Activated T-helper 1 cell treated with anti-CD3 and anti-CD28 coated beads, Interleukin-12 subunit alpha, Interleukin-12 subunit beta, Interleukin-2, Interleukin-4 antibody, amounts not matched to agents 30 ng/mL and 10 ng/mL and 1 ng/mL, durations not matched to agents 14 hours and 24 hours and 36 hours (primary cell): ENCODE data around the gene RPIA. TPM values are rescaled to one million over a fixed set of nuclear protein-coding genes. Genes with fewer than 3 reads are reported as not detected.

Source experiments
- DNase-seq: peaks from one replicate; pipeline ENCODE4 v3.0.0; 2021; ENCODE audit warnings: low spot score
- H3K27ac Mint-ChIP-seq: one replicate; pipeline ENCODE4 v1.8.0; 2021; ENCODE audit warnings: mild to moderate bottlenecking, mixed read lengths
- H3K27me3 Mint-ChIP-seq: one replicate; pipeline ENCODE4 v1.8.0; 2022; ENCODE audit warnings: mild to moderate bottlenecking, moderate library complexity, mixed read lengths; ENCODE audit not compliant: insufficient read depth
- H3K36me3 Mint-ChIP-seq: one replicate; pipeline ENCODE4 v1.8.0; 2021; ENCODE audit warnings: low read depth, mixed read lengths
- H3K4me1 Mint-ChIP-seq: one replicate; pipeline ENCODE4 v1.8.0; 2021; ENCODE audit warnings: low read depth, mixed read lengths
- H3K4me3 Mint-ChIP-seq: one replicate; pipeline ENCODE4 v1.8.0; 2021; ENCODE audit warnings: mild to moderate bottlenecking, moderate library complexity, mixed read lengths
- H3K9me3 Mint-ChIP-seq: one replicate; pipeline ENCODE4 v1.8.0; 2021; ENCODE audit warnings: mixed read lengths
- intact Hi-C: fragments of 100-400 bp; cut with micrococcal nuclease; formaldehyde crosslinking; loops from one replicate; pipeline ENCODE4 v1.15.1; 2024
- total RNA-seq: library from RNA; stranded (reverse); gene quantifications from 2 replicates; pipeline ENCODE4 v1.2.3, GENCODE V29; 2022

RPIA gene
- total RNA-seq, 1 donor from 2014 or later: 79.1 TPM

- H3K27me3 Mint-ChIP-seq: no peaks in the 10 kb centered on the region
- no peaks in the 10 kb centered on the region for H3K9me3 Mint-ChIP-seq
- peak overlapping the region; percentile 96 for H3K4me3 Mint-ChIP-seq
- intact Hi-C loops: no loop called here
- H3K27ac Mint-ChIP-seq: no peak overlapping the region
- H3K4me1 Mint-ChIP-seq: peaks cover 58% of the 10 kb centered on the region
- H3K36me3 Mint-ChIP-seq: peaks cover 7% of the 10 kb centered on the region
- DNase-seq: no peak
Measured at GRCh38 chr2:88693911-88694414, 2.5 kb downstream of the RPIA start.

GRCh38 chr2:88696611-88697010, 5.1 kb downstream of the RPIA start:
- DNase-seq: no peak
- H3K9me3 Mint-ChIP-seq: no peaks in the 10 kb centered on the region
- peaks cover 42% of the 10 kb centered on the region for H3K4me1 Mint-ChIP-seq
- no peak overlapping the region for H3K27ac Mint-ChIP-seq
- no peak overlapping the region for H3K4me3 Mint-ChIP-seq
- no peaks in the 10 kb centered on the region for H3K27me3 Mint-ChIP-seq
- peaks cover 18% of the 10 kb centered on the region for H3K36me3 Mint-ChIP-seq
- intact Hi-C loops: no loop called here

GRCh38 chr2:88697370-88698026, 6.0 kb downstream of the RPIA start:
- peaks cover 36% of the 10 kb centered on the region for H3K4me1 Mint-ChIP-seq
- peak overlapping the region; percentile 6 for H3K27ac Mint-ChIP-seq

GRCh38 chr2:88698027-88698413, 6.5 kb downstream of the RPIA start:
- no peak overlapping the region for H3K27ac Mint-ChIP-seq
- peaks cover 31% of the 10 kb centered on the region for H3K4me1 Mint-ChIP-seq
- DNase-seq: no peak
- H3K36me3 Mint-ChIP-seq: peaks cover 30% of the 10 kb centered on the region
- H3K9me3 Mint-ChIP-seq: peaks cover 4% of the 10 kb centered on the region
- intact Hi-C loops: no loop called here
- H3K27me3 Mint-ChIP-seq: no peaks in the 10 kb centered on the region
- no peak overlapping the region for H3K4me3 Mint-ChIP-seq

More at GRCh38 chr2:88697370-88698026, 6.0 kb downstream of the RPIA start:
- peaks cover 4% of the 10 kb centered on the region for H3K9me3 Mint-ChIP-seq
- no peak overlapping the region for H3K4me3 Mint-ChIP-seq
- peaks cover 25% of the 10 kb centered on the region for H3K36me3 Mint-ChIP-seq
- no peaks in the 10 kb centered on the region for H3K27me3 Mint-ChIP-seq
- intact Hi-C loops: no loop called here
- no peak for DNase-seq

- H3K27ac Mint-ChIP-seq: no peak overlapping the region
- H3K27me3 Mint-ChIP-seq: no peaks in the 10 kb centered on the region
- intact Hi-C loops: no loop called here
- H3K36me3 Mint-ChIP-seq: peaks cover 30% of the 10 kb centered on the region
- no peak for DNase-seq
- H3K4me1 Mint-ChIP-seq: peaks cover 26% of the 10 kb centered on the region
- H3K4me3 Mint-ChIP-seq: no peak overlapping the region
- H3K9me3 Mint-ChIP-seq: peaks cover 4% of the 10 kb centered on the region
Measured at GRCh38 chr2:88698498-88699233, 7.2 kb downstream of the RPIA start.

GRCh38 chr2:88707003-88707402, 15.5 kb downstream of the RPIA start:
- H3K36me3 Mint-ChIP-seq: peaks cover 41% of the 10 kb centered on the region
- H3K4me1 Mint-ChIP-seq: no peaks in the 10 kb centered on the region
- intact Hi-C loops: no loop called here
- H3K27ac Mint-ChIP-seq: no peak overlapping the region
- H3K27me3 Mint-ChIP-seq: no peaks in the 10 kb centered on the region
- DNase-seq: no peak
- H3K9me3 Mint-ChIP-seq: peaks cover 23% of the 10 kb centered on the region
- no peak overlapping the region for H3K4me3 Mint-ChIP-seq

GRCh38 chr2:88709181-88709631, 17.7 kb downstream of the RPIA start:
- Mint-ChIP-seq H3K9me3 (peaks cover 16% of the 10 kb centered on the region), H3K4me3 (no peak overlapping the region), H3K27me3 (no peaks in the 10 kb centered on the region), H3K4me1 (no peaks in the 10 kb centered on the region), H3K27ac (no peak overlapping the region), H3K36me3 (peaks cover 27% of the 10 kb centered on the region)
- no peak for DNase-seq
- intact Hi-C loops: no loop called here

GRCh38 chr2:88711289-88711688, 19.8 kb downstream of the RPIA start:
- H3K4me3 Mint-ChIP-seq: no peak overlapping the region
- H3K36me3 Mint-ChIP-seq: peaks cover 8% of the 10 kb centered on the region
- H3K4me1 Mint-ChIP-seq: no peaks in the 10 kb centered on the region
- no peak overlapping the region for H3K27ac Mint-ChIP-seq
- H3K27me3 Mint-ChIP-seq: no peaks in the 10 kb centered on the region
- intact Hi-C loops: no loop called here
- DNase-seq: no peak
- H3K9me3 Mint-ChIP-seq: no peaks in the 10 kb centered on the region

- peaks cover 7% of the 10 kb centered on the region for H3K36me3 Mint-ChIP-seq
- H3K27me3 Mint-ChIP-seq: no peaks in the 10 kb centered on the region
- intact Hi-C loops: no loop called here
- H3K9me3 Mint-ChIP-seq: no peaks in the 10 kb centered on the region
- H3K27ac Mint-ChIP-seq: no peak overlapping the region
- no peak overlapping the region for H3K4me3 Mint-ChIP-seq
- no peak for DNase-seq
- H3K4me1 Mint-ChIP-seq: no peaks in the 10 kb centered on the region
Measured at GRCh38 chr2:88711897-88712296, 20.4 kb downstream of the RPIA start.

- Mint-ChIP-seq H3K27ac (no peak overlapping the region), H3K9me3 (peaks cover 10% of the 10 kb centered on the region)
Measured at GRCh38 chr2:88713408-88713807, 21.9 kb downstream of the RPIA start.

GRCh38 chr2:88714667-88715066, 23.2 kb downstream of the RPIA start:
- peaks cover 5% of the 10 kb centered on the region for H3K36me3 Mint-ChIP-seq

More at GRCh38 chr2:88713408-88713807, 21.9 kb downstream of the RPIA start:
- intact Hi-C loops: no loop called here
- Mint-ChIP-seq H3K27me3 (no peaks in the 10 kb centered on the region), H3K4me1 (no peaks in the 10 kb centered on the region), H3K36me3 (peaks cover 5% of the 10 kb centered on the region), H3K4me3 (no peak overlapping the region)
- DNase-seq: no peak

GRCh38 chr2:88720399-88720798, 28.9 kb downstream of the RPIA start:
- no peaks in the 10 kb centered on the region for H3K27me3 Mint-ChIP-seq
- no peak for DNase-seq
- no peak overlapping the region for H3K4me3 Mint-ChIP-seq
- H3K27ac Mint-ChIP-seq: no peak overlapping the region
- no peaks in the 10 kb centered on the region for H3K4me1 Mint-ChIP-seq
- peaks cover 10% of the 10 kb centered on the region for H3K9me3 Mint-ChIP-seq
- intact Hi-C loops: no loop called here
- peaks cover 1% of the 10 kb centered on the region for H3K36me3 Mint-ChIP-seq

More at GRCh38 chr2:88714667-88715066, 23.2 kb downstream of the RPIA start:
- Mint-ChIP-seq H3K27me3 (no peaks in the 10 kb centered on the region), H3K4me1 (no peaks in the 10 kb centered on the region), H3K9me3 (peaks cover 10% of the 10 kb centered on the region), H3K4me3 (no peak overlapping the region), H3K27ac (no peak overlapping the region)
- intact Hi-C loops: no loop called here
- DNase-seq: no peak

- Mint-ChIP-seq H3K4me1 (no peaks in the 10 kb centered on the region), H3K27me3 (no peaks in the 10 kb centered on the region), H3K36me3 (peaks cover 1% of the 10 kb centered on the region), H3K9me3 (peaks cover 10% of the 10 kb centered on the region), H3K27ac (no peak overlapping the region), H3K4me3 (no peak overlapping the region)
- intact Hi-C loops: no loop called here
- no peak for DNase-seq
Measured at GRCh38 chr2:88721268-88721667, 29.8 kb downstream of the RPIA start.
